ENCODE results near the gene PPP3R2. TPM values are rescaled to one million over a fixed set of nuclear protein-coding genes. Genes with fewer than 3 reads are reported as not detected.

Gene PPP3R2
- polyA plus RNA-seq (2011; rRNA removed) (not detected in 2 replicates), polyA plus RNA-seq (2017; fragmentation: RNase III; extraction: RNeasy Plus Mini Kit Qiagen cat#74134 plus additional on column Dnase treatment) (not detected in 3 replicates), polyA minus RNA-seq (2011; rRNA and poly(A)+ RNA removed) (not detected in 2 replicates)
- polyA plus RNA-seq (2012; cell fraction: cytosol; rRNA removed): not detected in 2 replicates
- polyA plus RNA-seq (2012; cell fraction: nucleus; rRNA removed): not detected in 2 replicates

DNA sequence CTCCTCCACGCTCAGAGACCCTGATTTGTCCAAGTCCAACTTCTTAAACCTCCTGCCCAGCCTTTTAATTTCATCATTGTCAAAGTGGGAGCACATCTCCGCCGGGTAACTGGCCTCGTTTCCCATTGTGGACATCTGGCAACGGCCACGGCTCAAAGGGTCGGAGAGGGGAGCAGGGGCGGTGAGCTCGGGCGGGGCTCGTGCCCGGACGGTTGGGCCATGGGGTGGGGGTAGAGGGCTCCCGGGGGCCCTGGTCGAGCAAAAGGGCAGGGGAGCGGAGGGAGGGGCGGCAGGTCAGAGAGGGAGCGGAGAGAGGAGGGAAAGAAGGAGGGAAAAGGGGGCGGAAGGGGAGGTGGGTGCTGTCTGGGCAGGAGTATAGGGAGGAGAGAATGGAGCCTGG, at the start of gene PPP3R2:
TSS of gene PPP3R2 (minus strand) at position 174 of the 400 bp plus-strand sequence. CDS start at position 126, 48 bp downstream.
- FAIRE-seq (no peak), ATAC-seq (no peak), DNase-seq (ENCODE audit: low read depth in 1 of 2, low spot score in 1 of 2) (no peak)
- H3K4me2 ChIP-seq: no peak within 1 kb of the TSS
- peaks cover 1% of the 10 kb centered on the region; the same call in 1 of the 3 replicates for H3K4me1 ChIP-seq
- no peak within 1 kb of the TSS for H3K4me3 ChIP-seq
- no peaks in the 10 kb centered on the region for H3K9me3 ChIP-seq
- POLR2A ChIA-PET: no interaction called here
- no peak within 1 kb of the TSS for H3K27ac ChIP-seq
- CTCF ChIA-PET: no interaction called here
- WGBS (ENCODE audit: missing lambda C conversion rate): 51% methylated on average over 10 of the region's 19 CpGs
- TF ChIP-seq CHD2 (IDR thresholded peaks at IDR 0.05; ENCODE audit: low read length, partially characterized antibody) (no peak), NR3C1 (IDR thresholded peaks at IDR 0.05) (no peak), PBX3 (IDR thresholded peaks at IDR 0.05) (no peak)

DNA sequence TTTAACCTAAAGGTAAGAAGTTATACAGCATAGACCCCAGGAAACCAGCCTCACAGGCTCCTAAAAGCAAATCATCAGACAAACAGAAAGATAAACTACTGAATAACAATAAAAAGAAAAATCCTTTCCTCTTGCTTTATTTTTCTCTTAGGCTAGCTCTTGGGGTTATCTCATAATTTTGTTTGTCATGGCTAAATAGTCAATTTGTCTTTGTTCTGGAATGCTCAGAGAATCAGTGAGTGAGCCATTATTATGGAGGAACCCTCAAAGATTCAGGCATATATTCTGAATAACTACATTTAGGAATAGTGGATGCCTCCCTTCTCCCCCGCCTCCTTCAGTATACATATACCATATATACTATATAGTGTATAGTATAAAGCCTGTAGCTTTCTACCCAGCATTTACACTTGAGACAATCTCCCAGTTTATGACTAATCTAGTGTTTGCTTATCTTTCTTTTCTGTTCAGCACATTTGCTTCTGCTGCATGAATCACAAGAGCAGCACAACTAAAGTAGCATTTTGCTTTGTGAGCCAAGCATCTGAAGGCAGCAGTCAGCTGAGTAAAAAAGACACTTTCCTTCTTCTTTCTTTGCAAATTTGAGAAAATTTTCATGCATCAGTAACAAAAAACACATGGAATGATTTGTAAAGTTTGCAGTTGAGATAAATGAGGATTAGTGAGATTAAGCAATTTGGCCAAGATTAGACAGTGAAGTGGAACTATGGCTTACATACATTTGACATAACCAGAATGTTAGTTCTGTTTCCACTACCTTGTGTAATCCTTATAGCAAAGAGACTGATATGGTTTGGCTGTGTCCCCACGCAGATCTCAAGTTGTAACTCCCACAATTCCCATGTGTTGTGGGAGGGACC, 45.3 kb upstream of the PPP3R2 start:
- H3K4me3 ChIP-seq: no peak overlapping the region
- CTCF ChIA-PET: no interaction called here
- H3K4me1 ChIP-seq: no peaks in the 10 kb centered on the region
- POLR2A ChIA-PET: no interaction called here
- TF ChIP-seq CBX2 (IDR thresholded peaks at IDR 0.05; ENCODE audit: borderline replicate concordance, low read depth) (no peak), BHLHE40 (IDR thresholded peaks at IDR 0.05; ENCODE audit: low read depth, low read length) (no peak), EP300 (IDR thresholded peaks at IDR 0.05) (no peak), ATOH8 (CRISPR knock-in tag; IDR thresholded peaks at IDR 0.05; ENCODE audit: low read depth) (no peak), POLR2A (IDR thresholded peaks at IDR 0.05; ENCODE audit: low read length) (no peak)
- TF ChIP-seq, protein P1, sequence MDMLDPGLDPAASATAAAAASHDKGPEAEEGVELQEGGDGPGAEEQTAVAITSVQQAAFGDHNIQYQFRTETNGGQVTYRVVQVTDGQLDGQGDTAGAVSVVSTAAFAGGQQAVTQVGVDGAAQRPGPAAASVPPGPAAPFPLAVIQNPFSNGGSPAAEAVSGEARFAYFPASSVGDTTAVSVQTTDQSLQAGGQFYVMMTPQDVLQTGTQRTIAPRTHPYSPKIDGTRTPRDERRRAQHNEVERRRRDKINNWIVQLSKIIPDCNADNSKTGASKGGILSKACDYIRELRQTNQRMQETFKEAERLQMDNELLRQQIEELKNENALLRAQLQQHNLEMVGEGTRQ (IDR thresholded peaks at IDR 0.05): no peak
- no peak for DNase-seq (ENCODE audit: low read depth in 1 of 2, low spot score in 1 of 2)
- WGBS (ENCODE audit: missing lambda C conversion rate): 12% methylated on average over 2 of the region's 2 CpGs
- H3K4me2 ChIP-seq: no peak overlapping the region
- H3K27ac ChIP-seq: no peak overlapping the region
- no peaks in the 10 kb centered on the region for H3K9me3 ChIP-seq
- FAIRE-seq: no peak
- ATAC-seq: peak in 1 of 2 experiments; percentile 34; a peak in 1 of 6 replicates

- CTCF ChIA-PET: no interaction called here
- ATAC-seq (no peak), DNase-seq (ENCODE audit: low read depth in 1 of 2, low spot score in 1 of 2) (no peak), FAIRE-seq (no peak)
- H3K4me3 ChIP-seq: no peak overlapping the region
- TF ChIP-seq ZC3H11A (IDR thresholded peaks at IDR 0.05): no peak
- TF ChIP-seq CHD2 (IDR thresholded peaks at IDR 0.05; ENCODE audit: low read length, partially characterized antibody): no peak
- no peak for TF ChIP-seq RAD21 (conservative IDR thresholded peaks at IDR 0.05 in 1 of 2, IDR thresholded peaks at IDR 0.05 in 1 of 2)
- TF ChIP-seq, protein P2, sequence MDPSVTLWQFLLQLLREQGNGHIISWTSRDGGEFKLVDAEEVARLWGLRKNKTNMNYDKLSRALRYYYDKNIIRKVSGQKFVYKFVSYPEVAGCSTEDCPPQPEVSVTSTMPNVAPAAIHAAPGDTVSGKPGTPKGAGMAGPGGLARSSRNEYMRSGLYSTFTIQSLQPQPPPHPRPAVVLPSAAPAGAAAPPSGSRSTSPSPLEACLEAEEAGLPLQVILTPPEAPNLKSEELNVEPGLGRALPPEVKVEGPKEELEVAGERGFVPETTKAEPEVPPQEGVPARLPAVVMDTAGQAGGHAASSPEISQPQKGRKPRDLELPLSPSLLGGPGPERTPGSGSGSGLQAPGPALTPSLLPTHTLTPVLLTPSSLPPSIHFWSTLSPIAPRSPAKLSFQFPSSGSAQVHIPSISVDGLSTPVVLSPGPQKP (IDR thresholded peaks at IDR 0.05; ENCODE audit: low read depth, low read length): no peak
- TF ChIP-seq EP300 (IDR thresholded peaks at IDR 0.05): no peak
- TF ChIP-seq BHLHE40 (IDR thresholded peaks at IDR 0.05; ENCODE audit: low read depth, low read length): no peak
- no peak for TF ChIP-seq RFX5 (IDR thresholded peaks at IDR 0.05)
- no peak for TF ChIP-seq CHD4 (IDR thresholded peaks at IDR 0.05; ENCODE audit: borderline replicate concordance)
- no peak for TF ChIP-seq MYC (IDR thresholded peaks at IDR 0.05; ENCODE audit: borderline replicate concordance, low read length)
- TF ChIP-seq FOSB (CRISPR knock-in tag; IDR thresholded peaks at IDR 0.05): no peak
- TF ChIP-seq PBX3 (IDR thresholded peaks at IDR 0.05): no peak
- TF ChIP-seq HOXB5 (CRISPR knock-in tag; IDR thresholded peaks at IDR 0.05): no peak
- no peak for TF ChIP-seq CBX2 (IDR thresholded peaks at IDR 0.05; ENCODE audit: borderline replicate concordance, low read depth)
- no peaks in the 10 kb centered on the region for H3K9me3 ChIP-seq
- WGBS (ENCODE audit: missing lambda C conversion rate): 5% methylated on average over 1 of the region's 1 CpG
- POLR2A ChIA-PET: no interaction called here
- no peaks in the 10 kb centered on the region for H3K4me1 ChIP-seq
- H3K27ac ChIP-seq: no peak overlapping the region
- H3K4me2 ChIP-seq: no peak overlapping the region
Measured at GRCh38 chr9:101639311-101639710, 44.5 kb upstream of the PPP3R2 start.
